A549 (cell line): ENCODE results near the gene STARD9. TPM values are rescaled to one million over a fixed set of nuclear protein-coding genes. Genes with fewer than 3 reads are reported as not detected.

Source experiments
- ATAC-seq, 2 experiments: fragments of 200-7000 bp in 1 of 2; fragments of >200 bp in 1 of 2; cut with Nextera tagmentation in 1 of 2; cut with Tn5 transposase in 1 of 2; 3 replicates each; pipeline versions ENCODE4 v1.8.0 to v1.9.1; 2018 to 2020; ENCODE audit warnings: mild to moderate bottlenecking in 1 of 2, moderate library complexity in 1 of 2
- CTCF ChIA-PET: fragments of 300-600 bp; sonication (Branson Sonifier 250); formaldehyde crosslinking; extraction: SDS; loops from one replicate; lab custom pipeline; 2021; ENCODE audit warnings: antibody characterized with exemption, inconsistent platforms; lab: Yijun Ruan, JAX
- POLR2A ChIA-PET: fragments of 350-600 bp; formaldehyde crosslinking; extraction: SDS; loops from one replicate; lab custom pipeline; 2021; ENCODE audit warnings: antibody characterized with exemption, inconsistent platforms; lab: Yijun Ruan, JAX
- DNase-seq, 2 experiments: peaks; one replicate each; pipeline versions ENCODE4 v3.0.0 to v3.0.0-alpha.2; 2011 to 2016; ENCODE audit warnings: low read depth in 1 of 2, low spot score in 1 of 2
- FAIRE-seq: peaks from 2 replicates; lab custom pipeline; 2011; peaks lifted over from hg19 to GRCh38; lab: Jason Lieb, UNC
- H3K27ac ChIP-seq, 2 experiments: fragments of >200 bp; sonication (Bioruptor Twin); formaldehyde crosslinking; 3 replicates each; pipeline ENCODE4 v1.5.1; 2016 to 2017
- H3K4me1 ChIP-seq: fragments of >200 bp; sonication (Bioruptor Twin); formaldehyde crosslinking; 3 replicates; pipeline ENCODE4 v1.6.1; 2016
- H3K4me2 ChIP-seq: fragments of >200 bp; sonication (Bioruptor Twin); formaldehyde crosslinking; 3 replicates; pipeline ENCODE4 v1.6.1; 2016
- H3K4me3 ChIP-seq: fragments of >200 bp; sonication (Bioruptor Twin); formaldehyde crosslinking; 3 replicates; pipeline ENCODE4 v1.5.1; 2016
- H3K9me3 ChIP-seq: fragments of >200 bp; sonication (Bioruptor Twin); formaldehyde crosslinking; 3 replicates; pipeline ENCODE4 v1.6.1; 2016
- CHD4 ChIP-seq: fragments of 200-600 bp; sonication (generic); IDR thresholded peaks from 2 replicates; pipeline ENCODE4 v1.6.1; 2016; ENCODE audit warnings: antibody characterized with exemption, mild to moderate bottlenecking, borderline replicate concordance
- EHMT2 ChIP-seq: fragments of 200-600 bp; sonication (generic); IDR thresholded peaks from 2 replicates; pipeline ENCODE4 v1.6.1; 2016; ENCODE audit warnings: antibody characterized with exemption, low read depth, mild to moderate bottlenecking, moderate library complexity
- ESRRA ChIP-seq: fragments of 150-350 bp; IDR thresholded peaks from 2 replicates; pipeline ENCODE4 v1.6.1; 2014; ENCODE audit warnings: mild to moderate bottlenecking, low read length, borderline replicate concordance
- HDAC2 ChIP-seq: fragments of 200-600 bp; sonication (generic); IDR thresholded peaks from 2 replicates; pipeline ENCODE4 v1.6.1; 2016
- HOXB5 ChIP-seq: fragments of 250-450 bp; sonication (Bioruptor Pico); IDR thresholded peaks from 2 replicates; pipeline ENCODE4 v1.5.0; 2020; ENCODE audit warnings: mild to moderate bottlenecking, moderate library complexity
- KDM1A ChIP-seq: fragments of 200-600 bp; sonication (generic); IDR thresholded peaks from 2 replicates; pipeline ENCODE4 v1.6.1; 2016; ENCODE audit warnings: low read depth, mild to moderate bottlenecking
- POLR2A ChIP-seq: IDR thresholded peaks from 2 replicates; pipeline ENCODE4 v1.6.1; 2012; ENCODE audit warnings: mild to moderate bottlenecking, low read length
- RAD21 ChIP-seq, 2 experiments: fragments of >200 bp in 1 of 2; sonication (Bioruptor Twin) in 1 of 2; formaldehyde crosslinking in 1 of 2; IDR thresholded peaks in 1 of 2; conservative IDR thresholded peaks in 1 of 2; 2 replicates in 1 of 2; 3 replicates in 1 of 2; pipeline ENCODE4 v1.6.1; 2012 to 2018; ENCODE audit warnings: inconsistent platforms in 1 of 2
- RCOR1 ChIP-seq: fragments of 150-350 bp; IDR thresholded peaks from 2 replicates; pipeline ENCODE4 v1.6.1; 2014; ENCODE audit warnings: antibody characterized with exemption, low read length, low read depth
- RFX5 ChIP-seq: fragments of 450-650 bp; IDR thresholded peaks from 2 replicates; pipeline ENCODE4 v1.7.1; 2014; ENCODE audit warnings: antibody characterized with exemption, mild to moderate bottlenecking, moderate library complexity
- RNF2 ChIP-seq: fragments of 200-600 bp; sonication (generic); IDR thresholded peaks from 2 replicates; pipeline ENCODE4 v1.6.1; 2016; ENCODE audit warnings: low read depth, mild to moderate bottlenecking, antibody characterized with exemption, moderate library complexity, borderline replicate concordance
- SMC3 ChIP-seq: fragments of >200 bp; sonication (Bioruptor Twin); formaldehyde crosslinking; IDR thresholded peaks from 3 replicates; pipeline ENCODE4 v1.6.1; 2018; ENCODE audit warnings: inconsistent platforms
- SREBF2 ChIP-seq: fragments of 450-650 bp; IDR thresholded peaks from 2 replicates; pipeline ENCODE4 v1.6.1; 2014; ENCODE audit warnings: mild to moderate bottlenecking, moderate library complexity
- TFCP2L1 ChIP-seq: fragments of 250-450 bp; sonication (Bioruptor Pico); IDR thresholded peaks from 2 replicates; pipeline ENCODE4 v1.5.0; 2021; ENCODE audit warnings: mild to moderate bottlenecking
- ZC3H11A ChIP-seq: fragments of 450-650 bp; IDR thresholded peaks from 2 replicates; pipeline ENCODE4 v1.6.1; 2014; ENCODE audit warnings: antibody characterized with exemption, mild to moderate bottlenecking
- ZFP36 ChIP-seq: fragments of 450-650 bp; IDR thresholded peaks from 2 replicates; pipeline ENCODE4 v1.6.1; 2014; ENCODE audit warnings: borderline replicate concordance; ENCODE audit not compliant: partially characterized antibody
- ZNF302 ChIP-seq: fragments of 250-450 bp; sonication (Bioruptor Pico); IDR thresholded peaks from 2 replicates; pipeline ENCODE4 v1.9.0; 2021; ENCODE audit warnings: inconsistent platforms, mild to moderate bottlenecking, moderate library complexity
- ZSCAN20 ChIP-seq: fragments of 250-450 bp; sonication (Bioruptor Pico); IDR thresholded peaks from 2 replicates; pipeline ENCODE4 v1.8.0; 2022; ENCODE audit warnings: mild to moderate bottlenecking, moderate library complexity
- WGBS: methylation state at CpG from one replicate; pipeline ENCODE4 v1.1.6; 2017; ENCODE audit errors: missing lambda C conversion rate; 5-methylcytosine and 5-hydroxymethylcytosine counted together
- polyA plus RNA-seq, 4 experiments: library from polyadenylated mRNA; depleted of rRNA in 3 of 4; stranded (reverse); fragments of >200 nt; fragmentation: RNase III in 1 of 4; extraction: RNeasy Plus Mini Kit Qiagen cat#74134 plus additional on column Dnase treatment in 1 of 4; gene quantifications; 2 replicates in 3 of 4; 3 replicates in 1 of 4; pipeline ENCODE4 v1.2.3, GENCODE V29; 2011 to 2017
- TF ChIP-seq, protein P1 (sequence below): fragments of >200 bp; sonication (Bioruptor Twin); formaldehyde crosslinking; IDR thresholded peaks from 3 replicates; pipeline ENCODE4 v1.5.1; 2016
- TF ChIP-seq, protein P2 (sequence below): fragments of 450-650 bp; IDR thresholded peaks from 2 replicates; pipeline ENCODE4 v1.6.1; 2014; ENCODE audit warnings: antibody characterized with exemption
- TF ChIP-seq, protein P3 (sequence below): IDR thresholded peaks from 2 replicates; pipeline ENCODE4 v1.6.1; 2012; ENCODE audit warnings: low read depth, borderline replicate concordance
- TF ChIP-seq, protein P4 (sequence below): fragments of 250-450 bp; sonication (Bioruptor Pico); IDR thresholded peaks from 2 replicates; pipeline ENCODE4 v1.5.0; 2020; ENCODE audit warnings: low read depth, mild to moderate bottlenecking, moderate library complexity
- TF ChIP-seq, protein P5 (sequence below): fragments of 250-450 bp; sonication (Bioruptor Pico); IDR thresholded peaks from 2 replicates; pipeline ENCODE4 v1.5.0; 2021; ENCODE audit warnings: mild to moderate bottlenecking, moderate library complexity, borderline replicate concordance

STARD9 gene
- polyA plus RNA-seq, 2 of the 4 experiments (the other 2 are of a cell fraction): 1.2 TPM

DNA sequence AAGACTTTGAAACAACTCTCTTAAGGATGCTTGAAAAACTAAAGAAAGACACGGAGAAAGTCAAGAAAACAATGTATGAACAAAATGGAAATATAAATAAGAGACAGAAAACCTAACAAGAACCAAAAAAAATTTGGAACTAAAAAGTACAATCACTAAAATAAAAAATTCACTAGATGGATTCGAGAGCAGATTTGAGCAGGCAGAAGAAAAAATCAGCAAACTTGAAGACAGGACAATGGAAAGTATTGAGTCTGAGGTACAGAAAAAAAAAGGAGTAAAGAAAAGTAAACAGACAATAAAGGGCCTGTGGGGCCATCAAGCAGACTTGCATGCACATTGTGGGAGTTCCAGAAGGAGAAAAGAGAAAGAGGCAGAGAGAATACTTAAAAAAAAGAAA is 174.9 kb downstream of the STARD9 start:
- H3K9me3 ChIP-seq: no peaks in the 10 kb centered on the region
- ATAC-seq (no peak), DNase-seq (no peak), FAIRE-seq (no peak)
- ChIA-PET POLR2A (no interaction called here), CTCF (interaction anchor here (2.9 kb wide), 1 partner anchor 12 kb away, joined by 11 read pairs; the partner anchor contains the start of gene CDAN1)
- H3K4me1 ChIP-seq: no peaks in the 10 kb centered on the region
- 85% methylated on average over 2 of the region's 2 CpGs for WGBS
- no peak for TF ChIP-seq SREBF2
- TF ChIP-seq RFX5: no peak
- TF ChIP-seq SMC3: no peak
- no peak for TF ChIP-seq ZFP36
- TF ChIP-seq, protein P1, sequence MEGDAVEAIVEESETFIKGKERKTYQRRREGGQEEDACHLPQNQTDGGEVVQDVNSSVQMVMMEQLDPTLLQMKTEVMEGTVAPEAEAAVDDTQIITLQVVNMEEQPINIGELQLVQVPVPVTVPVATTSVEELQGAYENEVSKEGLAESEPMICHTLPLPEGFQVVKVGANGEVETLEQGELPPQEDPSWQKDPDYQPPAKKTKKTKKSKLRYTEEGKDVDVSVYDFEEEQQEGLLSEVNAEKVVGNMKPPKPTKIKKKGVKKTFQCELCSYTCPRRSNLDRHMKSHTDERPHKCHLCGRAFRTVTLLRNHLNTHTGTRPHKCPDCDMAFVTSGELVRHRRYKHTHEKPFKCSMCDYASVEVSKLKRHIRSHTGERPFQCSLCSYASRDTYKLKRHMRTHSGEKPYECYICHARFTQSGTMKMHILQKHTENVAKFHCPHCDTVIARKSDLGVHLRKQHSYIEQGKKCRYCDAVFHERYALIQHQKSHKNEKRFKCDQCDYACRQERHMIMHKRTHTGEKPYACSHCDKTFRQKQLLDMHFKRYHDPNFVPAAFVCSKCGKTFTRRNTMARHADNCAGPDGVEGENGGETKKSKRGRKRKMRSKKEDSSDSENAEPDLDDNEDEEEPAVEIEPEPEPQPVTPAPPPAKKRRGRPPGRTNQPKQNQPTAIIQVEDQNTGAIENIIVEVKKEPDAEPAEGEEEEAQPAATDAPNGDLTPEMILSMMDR: no peak
- TF ChIP-seq, protein P2, sequence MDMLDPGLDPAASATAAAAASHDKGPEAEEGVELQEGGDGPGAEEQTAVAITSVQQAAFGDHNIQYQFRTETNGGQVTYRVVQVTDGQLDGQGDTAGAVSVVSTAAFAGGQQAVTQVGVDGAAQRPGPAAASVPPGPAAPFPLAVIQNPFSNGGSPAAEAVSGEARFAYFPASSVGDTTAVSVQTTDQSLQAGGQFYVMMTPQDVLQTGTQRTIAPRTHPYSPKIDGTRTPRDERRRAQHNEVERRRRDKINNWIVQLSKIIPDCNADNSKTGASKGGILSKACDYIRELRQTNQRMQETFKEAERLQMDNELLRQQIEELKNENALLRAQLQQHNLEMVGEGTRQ: no peak
- TF ChIP-seq HOXB5 (CRISPR knock-in tag): no peak
- TF ChIP-seq, protein P3, sequence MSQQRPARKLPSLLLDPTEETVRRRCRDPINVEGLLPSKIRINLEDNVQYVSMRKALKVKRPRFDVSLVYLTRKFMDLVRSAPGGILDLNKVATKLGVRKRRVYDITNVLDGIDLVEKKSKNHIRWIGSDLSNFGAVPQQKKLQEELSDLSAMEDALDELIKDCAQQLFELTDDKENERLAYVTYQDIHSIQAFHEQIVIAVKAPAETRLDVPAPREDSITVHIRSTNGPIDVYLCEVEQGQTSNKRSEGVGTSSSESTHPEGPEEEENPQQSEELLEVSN: no peak
- TF ChIP-seq ZSCAN20 (CRISPR knock-in tag): no peak
- no peak for TF ChIP-seq ESRRA
- TF ChIP-seq ZNF302 (CRISPR knock-in tag): no peak
- TF ChIP-seq, protein P4, sequence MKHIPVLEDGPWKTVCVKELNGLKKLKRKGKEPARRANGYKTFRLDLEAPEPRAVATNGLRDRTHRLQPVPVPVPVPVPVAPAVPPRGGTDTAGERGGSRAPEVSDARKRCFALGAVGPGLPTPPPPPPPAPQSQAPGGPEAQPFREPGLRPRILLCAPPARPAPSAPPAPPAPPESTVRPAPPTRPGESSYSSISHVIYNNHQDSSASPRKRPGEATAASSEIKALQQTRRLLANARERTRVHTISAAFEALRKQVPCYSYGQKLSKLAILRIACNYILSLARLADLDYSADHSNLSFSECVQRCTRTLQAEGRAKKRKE (CRISPR knock-in tag): no peak
- no peak for TF ChIP-seq HDAC2
- TF ChIP-seq POLR2A: no peak
- no peak overlapping the region for H3K4me3 ChIP-seq
- no peak overlapping the region for H3K27ac ChIP-seq
- H3K4me2 ChIP-seq: no peak overlapping the region

DNA sequence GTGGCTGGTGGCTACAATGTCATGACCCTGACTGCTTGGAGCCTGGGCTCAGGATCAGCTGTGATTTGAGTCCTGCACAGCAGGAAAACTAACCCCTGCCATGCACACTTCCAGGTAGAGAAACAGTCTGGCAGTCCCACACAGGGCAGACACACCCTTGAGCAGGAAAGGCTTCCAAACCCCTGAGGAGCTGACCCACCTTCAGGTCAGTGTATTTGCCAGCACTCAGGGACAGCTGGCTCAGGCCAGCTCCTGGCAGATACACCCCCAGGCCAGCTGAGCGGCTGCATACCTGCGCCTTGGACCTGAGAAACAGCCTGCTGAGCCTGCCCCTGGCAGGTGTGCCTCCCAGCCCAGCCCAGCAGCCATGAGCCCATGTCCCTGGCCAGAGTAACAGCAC is 183.7 kb downstream of the STARD9 start:
- CTCF ChIA-PET: interaction anchor here (1.2 kb wide), 1 partner anchor 48 kb away, joined by 3 read pairs; no protein-coding TSS in a partner anchor

More for the DNA sequence above, 183.7 kb downstream of the STARD9 start:
- FAIRE-seq (no peak), DNase-seq (no peak), ATAC-seq (no peak)
- no peaks in the 10 kb centered on the region for H3K4me1 ChIP-seq
- no peak overlapping the region for H3K4me2 ChIP-seq
- WGBS: no CpG with 5 or more reads among the region's 2 CpGs
- TF ChIP-seq, protein P5, sequence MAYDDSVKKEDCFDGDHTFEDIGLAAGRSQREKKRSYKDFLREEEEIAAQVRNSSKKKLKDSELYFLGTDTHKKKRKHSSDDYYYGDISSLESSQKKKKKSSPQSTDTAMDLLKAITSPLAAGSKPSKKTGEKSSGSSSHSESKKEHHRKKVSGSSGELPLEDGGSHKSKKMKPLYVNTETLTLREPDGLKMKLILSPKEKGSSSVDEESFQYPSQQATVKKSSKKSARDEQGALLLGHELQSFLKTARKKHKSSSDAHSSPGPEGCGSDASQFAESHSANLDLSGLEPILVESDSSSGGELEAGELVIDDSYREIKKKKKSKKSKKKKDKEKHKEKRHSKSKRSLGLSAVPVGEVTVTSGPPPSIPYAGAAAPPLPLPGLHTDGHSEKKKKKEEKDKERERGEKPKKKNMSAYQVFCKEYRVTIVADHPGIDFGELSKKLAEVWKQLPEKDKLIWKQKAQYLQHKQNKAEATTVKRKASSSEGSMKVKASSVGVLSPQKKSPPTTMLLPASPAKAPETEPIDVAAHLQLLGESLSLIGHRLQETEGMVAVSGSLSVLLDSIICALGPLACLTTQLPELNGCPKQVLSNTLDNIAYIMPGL (CRISPR knock-in tag): no peak
- TF ChIP-seq TFCP2L1 (CRISPR knock-in tag): no peak
- no peak for TF ChIP-seq EHMT2
- TF ChIP-seq KDM1A: no peak
- TF ChIP-seq, protein P3: no peak
- no peak for TF ChIP-seq ZC3H11A
- TF ChIP-seq CHD4: no peak
- no peak for TF ChIP-seq RAD21 (conservative IDR thresholded peaks at IDR 0.05 in 1 of 2, IDR thresholded peaks at IDR 0.05 in 1 of 2)
- TF ChIP-seq RNF2: no peak
- TF ChIP-seq, protein P1: no peak
- no peak for TF ChIP-seq RFX5
- TF ChIP-seq RCOR1: no peak
- POLR2A ChIA-PET: no interaction called here
- no peak overlapping the region for H3K4me3 ChIP-seq
- H3K9me3 ChIP-seq: peaks cover 11% of the 10 kb centered on the region; the same call in 2 of the 3 replicates
- no peak overlapping the region for H3K27ac ChIP-seq
